Right renal cortex interstitium (tissue), 3 donors: ENCODE results near the gene MACROD2. TPM values are rescaled to one million over a fixed set of nuclear protein-coding genes. Genes with fewer than 3 reads are reported as not detected.

Source experiments
- DNase-seq, 3 donors: peaks; one replicate each; pipeline ENCODE4 v3.0.0-alpha.2; 2013; ENCODE audit warnings: low read depth in 3 of 3, low spot score in 2 of 3
- polyA plus RNA-seq, 3 donors: library from polyadenylated mRNA; unstranded; fragments of 120-200 nt; gene quantifications; one replicate each; pipeline ENCODE4 v1.2.1, GENCODE V29; 2013; ENCODE audit not compliant: insufficient read length in 3 of 3

Gene MACROD2
- polyA plus RNA-seq, 3 donors, result 14.4 to 15.6 (median 14.5) TPM

DNA sequence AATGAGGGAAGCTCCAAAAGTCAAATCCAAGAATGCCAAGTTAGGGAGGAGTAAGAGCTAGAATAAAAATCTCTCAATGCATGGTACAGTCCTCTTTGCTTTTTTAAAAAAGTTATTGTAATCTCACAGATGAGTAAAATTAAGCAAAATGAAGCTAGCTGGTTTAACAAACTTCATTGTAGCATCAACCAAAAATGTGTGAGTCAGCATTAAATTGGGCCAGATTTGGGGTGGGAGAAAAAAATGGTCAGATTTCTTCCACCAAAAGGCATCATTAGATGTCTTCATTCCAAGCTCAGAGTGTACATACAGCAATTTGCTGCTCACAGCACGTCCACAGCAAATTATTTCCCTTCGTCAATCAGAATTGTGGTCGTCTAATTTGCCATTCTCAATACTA, 783.6 kb downstream of the MACROD2 start:
- DNase-seq, result no peak

GRCh38 chr20:14780508-14780907, 785.2 kb downstream of the MACROD2 start:
- DNase-seq, result no peak

DNA sequence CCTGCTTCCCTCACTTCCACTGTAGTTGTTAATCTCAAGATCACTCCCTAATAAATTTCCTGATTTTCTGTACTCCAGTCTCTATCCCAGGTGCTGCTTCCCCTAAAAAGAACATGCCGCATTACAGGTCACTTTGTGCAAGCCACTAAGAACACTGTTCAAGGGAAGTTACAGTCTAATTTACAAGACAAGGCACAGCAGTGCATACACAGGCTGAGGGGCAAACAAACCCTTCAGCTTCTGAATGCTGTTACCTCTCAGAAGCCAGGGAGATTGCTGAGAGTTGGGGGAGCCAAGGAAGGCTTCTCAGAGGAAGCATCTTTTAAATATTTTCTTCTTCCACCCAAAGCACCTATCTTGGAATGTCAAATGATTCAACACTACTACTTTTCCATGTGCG, 787.4 kb downstream of the MACROD2 start:
- no peak for DNase-seq

DNA sequence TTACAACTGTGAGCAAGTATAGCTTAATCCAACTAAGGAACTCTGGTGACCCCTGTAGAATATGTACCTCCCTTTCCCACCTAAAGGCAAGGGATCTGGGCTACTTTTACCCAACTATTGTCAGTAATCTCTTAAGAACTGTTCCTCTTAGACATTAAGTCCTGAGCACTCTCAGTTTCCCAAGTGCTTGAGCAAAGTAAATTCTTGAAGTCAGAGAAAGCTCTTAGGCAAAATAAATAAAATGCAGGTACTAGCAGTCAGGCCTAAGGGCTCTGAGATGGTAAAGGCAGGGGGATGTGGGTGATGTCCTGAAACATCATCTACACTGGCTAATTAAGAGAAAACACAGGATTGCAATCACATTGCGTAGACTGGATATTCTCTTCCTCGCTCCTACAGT, 788.5 kb downstream of the MACROD2 start:
- no peak for DNase-seq

DNA sequence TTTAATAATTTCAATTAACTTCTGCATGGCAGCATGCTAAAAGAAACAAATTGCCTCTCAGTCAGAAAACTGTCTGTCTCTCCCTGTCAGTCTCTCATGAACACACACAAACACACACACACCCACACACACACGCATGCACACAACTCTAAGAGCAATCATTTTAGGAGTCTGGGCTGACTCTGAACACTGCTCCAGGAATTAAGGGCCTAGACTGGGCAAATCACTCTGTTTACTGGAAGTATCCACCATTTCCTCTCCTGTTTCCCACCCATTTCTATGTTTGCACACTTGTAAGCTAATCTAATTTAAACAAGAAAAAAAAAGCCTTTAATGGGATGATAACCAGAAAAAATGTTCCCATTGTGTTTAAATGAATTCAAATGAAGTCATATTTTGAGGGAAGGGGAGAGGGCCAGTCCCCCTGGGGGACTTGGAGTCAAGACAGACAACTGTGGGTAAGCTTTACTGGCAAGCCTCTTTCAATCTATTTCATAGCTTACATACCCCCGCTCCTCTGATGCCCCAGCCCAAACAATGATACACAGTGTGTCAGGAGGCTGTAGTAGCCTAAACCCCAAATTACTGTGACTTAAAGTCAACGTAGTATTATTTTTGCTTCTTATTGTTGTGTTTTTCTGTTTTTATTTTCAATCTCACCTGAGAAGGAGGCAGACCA, 789.9 kb downstream of the MACROD2 start:
- no peak for DNase-seq

- no peak for DNase-seq
Observed at GRCh38 chr20:14790190-14790589, 794.9 kb downstream of the MACROD2 start.

GRCh38 chr20:14790771-14791620, 795.7 kb downstream of the MACROD2 start:
- DNase-seq, result no peak

DNA sequence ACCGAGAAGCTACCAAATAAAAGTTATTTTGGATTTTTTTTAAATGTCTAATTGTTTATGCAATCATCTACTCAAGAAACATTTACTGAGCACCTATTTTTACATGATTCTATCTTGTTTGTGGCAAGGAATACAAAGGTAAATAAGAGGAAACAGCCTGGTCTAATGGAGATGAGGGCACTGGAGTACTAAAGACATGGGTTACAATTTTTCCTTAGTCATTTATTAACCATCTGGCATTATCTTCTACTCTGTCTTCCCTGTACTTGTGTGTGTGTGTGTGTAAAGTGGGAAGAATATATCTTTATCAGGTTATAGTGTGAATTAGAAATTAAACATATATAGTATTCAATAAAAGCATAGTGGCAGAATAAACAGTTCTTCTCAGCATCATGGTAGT, 797.6 kb downstream of the MACROD2 start:
- no peak for DNase-seq

GRCh38 chr20:14799545-14800216, 804.4 kb downstream of the MACROD2 start:
- DNase-seq, result no peak

DNA sequence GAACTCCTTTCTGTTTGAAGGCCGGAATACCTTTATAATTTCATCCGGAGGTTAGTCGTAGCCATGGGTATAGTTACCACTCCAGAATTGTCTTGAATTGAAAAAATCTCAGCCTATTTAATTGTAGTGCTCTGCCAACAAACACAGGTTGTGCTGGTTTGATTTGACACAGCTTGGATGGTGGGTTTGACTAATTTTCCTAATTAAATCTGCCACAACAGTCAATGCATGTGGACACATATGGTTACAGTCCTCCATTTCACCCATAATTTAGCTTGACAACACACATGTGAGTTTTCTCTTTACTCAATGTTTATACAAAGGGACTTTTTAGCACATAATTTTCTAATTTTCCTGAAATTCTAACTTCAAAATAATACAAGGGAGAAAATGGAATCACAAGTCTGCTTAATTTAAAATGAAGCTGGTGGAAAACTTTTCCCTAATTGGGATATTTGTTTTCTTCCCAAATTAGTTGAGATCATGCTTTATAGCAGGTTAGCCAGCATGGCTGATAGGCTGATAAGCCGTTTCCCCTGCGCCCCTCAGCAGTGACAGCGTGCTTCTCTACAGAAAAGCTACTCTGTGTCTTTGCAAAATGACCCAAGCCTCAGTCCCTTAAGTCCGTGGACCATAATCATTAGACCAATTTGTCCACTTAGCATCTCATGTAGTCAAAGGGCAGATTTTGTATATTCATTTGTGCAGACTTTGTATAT, 805.5 kb downstream of the MACROD2 start:
- DNase-seq, result no peak

DNA sequence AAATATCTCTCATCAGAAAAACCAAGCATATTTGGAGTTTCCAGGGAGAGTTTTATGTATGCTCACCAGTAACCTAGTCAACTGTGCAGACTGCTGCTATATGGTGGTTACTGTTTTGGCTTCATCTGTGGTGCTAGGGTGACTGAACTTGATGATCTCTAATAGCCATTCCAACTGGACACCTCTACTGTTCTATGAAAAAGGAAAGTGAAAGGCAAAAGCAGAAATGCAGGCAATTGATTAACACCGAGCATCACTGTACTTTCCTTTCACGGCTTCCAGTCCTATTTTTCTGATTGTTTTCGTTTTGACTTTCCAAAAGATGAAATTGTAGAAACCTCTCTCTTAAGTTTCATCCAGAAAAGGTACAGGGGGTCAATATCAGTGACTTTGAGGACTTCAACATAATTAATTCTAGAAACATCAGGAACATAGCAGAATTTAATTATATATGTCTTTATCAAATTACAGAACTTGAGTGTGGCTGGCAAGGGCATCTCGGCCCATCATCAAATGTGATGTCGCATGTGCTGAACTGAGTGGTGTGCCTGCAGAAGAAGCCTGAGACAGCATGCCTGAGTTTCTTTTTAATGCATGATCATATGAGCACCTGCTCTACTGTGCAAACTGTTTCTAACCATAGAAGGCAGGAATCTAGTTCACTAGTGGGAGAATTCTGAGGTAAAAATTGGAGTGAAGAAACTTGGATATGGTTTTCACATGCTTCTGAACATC, 806.4 kb downstream of the MACROD2 start:
- DNase-seq, result no peak

GRCh38 chr20:14807224-14807623, 811.9 kb downstream of the MACROD2 start:
- no peak for DNase-seq

GRCh38 chr20:14815340-14815739, 820.0 kb downstream of the MACROD2 start:
- DNase-seq, result no peak

- DNase-seq, result no peak
Observed at GRCh38 chr20:14816471-14816870, 821.2 kb downstream of the MACROD2 start.

- DNase-seq, result no peak
Observed at GRCh38 chr20:14817101-14817500, 821.8 kb downstream of the MACROD2 start.

DNA sequence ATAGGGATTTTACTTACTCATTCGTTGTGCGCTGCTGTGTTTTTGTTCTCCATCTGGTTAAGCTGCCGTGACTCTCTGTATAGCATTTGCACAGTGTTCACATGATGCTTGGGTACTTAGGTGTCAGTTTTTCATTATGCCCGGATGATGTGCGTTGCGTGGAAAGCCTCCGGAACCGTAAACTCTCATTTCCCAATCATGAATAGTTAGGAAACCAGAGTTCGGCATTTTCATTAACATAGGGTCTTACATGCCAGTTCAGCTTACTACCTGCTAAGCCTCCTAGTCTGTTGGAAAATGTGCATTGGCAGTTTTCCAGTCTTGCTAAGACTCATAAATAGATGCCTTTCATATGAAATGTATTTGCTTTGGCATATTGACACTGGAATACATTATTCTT, 825.5 kb downstream of the MACROD2 start:
- no peak for DNase-seq

DNA sequence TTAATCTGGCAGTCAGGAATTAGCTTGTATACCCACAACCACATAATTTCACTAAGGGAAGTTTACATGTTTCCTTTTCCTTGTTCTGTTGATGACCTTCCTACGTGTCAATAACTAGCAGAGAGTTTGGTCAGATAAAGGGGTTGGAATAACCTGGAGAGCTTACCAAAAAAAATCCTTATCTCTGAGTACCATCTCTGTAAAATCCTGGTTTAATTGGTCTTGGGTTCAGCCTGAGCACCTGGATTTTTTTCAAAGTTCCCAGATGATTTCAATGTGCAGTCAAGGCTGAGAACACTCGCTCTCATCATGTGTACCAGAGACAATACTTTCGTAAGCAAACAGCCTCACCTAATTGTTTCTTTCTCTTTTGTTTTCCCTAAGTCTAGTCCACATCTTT, 825.9 kb downstream of the MACROD2 start:
- no peak for DNase-seq

DNA sequence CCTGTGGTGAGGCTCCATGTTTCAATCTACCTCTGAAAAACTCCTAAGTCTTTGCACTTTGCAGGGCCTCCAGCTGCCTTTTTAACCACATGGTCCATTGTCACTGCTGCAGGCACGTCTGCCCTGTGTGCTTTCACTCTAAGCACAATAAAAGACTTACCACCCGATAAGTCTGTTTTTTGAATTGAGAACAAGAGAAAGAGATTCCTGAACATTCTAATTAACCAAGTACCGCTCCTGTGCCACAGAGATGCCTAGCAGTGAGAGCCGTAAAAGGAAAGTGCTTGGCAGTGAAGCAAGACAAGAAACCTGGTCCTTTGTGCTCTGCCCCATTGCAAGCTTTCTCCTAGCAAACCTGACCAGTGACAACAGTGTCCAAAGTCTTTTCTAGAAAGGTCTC, 829.7 kb downstream of the MACROD2 start:
- no peak for DNase-seq

DNA sequence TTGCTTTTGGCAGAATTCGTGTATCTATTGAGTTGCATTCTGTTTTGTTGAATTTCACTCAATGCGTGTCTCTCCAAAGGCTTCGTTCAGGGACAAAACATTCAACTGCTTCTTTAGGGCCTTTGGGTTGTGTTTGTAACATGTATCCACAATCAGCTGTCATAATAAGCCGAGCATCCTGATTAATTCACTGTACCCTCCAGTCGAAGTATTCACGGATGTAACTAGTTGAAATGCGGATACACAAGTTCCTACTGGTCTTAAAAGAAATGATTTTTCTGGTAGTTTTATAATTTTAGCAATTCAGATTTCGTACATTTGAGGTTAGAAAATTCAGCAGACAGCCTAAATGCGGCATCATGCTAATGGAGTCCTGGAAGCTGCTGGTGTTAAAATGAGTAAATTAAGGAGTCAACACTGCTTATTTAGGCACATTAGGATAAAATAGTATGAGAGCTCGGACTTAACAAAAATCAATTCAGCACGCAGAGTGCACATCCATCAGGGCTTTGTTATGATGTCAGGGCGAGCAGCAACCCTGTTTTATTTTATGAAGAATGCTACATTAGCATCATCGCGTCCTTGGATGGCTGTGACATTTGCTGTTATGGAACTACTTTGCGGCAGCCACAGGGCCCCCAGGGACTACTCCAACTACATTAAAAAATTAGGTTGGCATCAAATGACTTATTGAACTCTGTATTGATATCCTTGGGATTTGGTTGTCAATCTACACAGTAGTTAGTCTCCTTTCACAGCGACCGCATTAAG, 831.4 kb downstream of the MACROD2 start:
- no peak for DNase-seq

DNA sequence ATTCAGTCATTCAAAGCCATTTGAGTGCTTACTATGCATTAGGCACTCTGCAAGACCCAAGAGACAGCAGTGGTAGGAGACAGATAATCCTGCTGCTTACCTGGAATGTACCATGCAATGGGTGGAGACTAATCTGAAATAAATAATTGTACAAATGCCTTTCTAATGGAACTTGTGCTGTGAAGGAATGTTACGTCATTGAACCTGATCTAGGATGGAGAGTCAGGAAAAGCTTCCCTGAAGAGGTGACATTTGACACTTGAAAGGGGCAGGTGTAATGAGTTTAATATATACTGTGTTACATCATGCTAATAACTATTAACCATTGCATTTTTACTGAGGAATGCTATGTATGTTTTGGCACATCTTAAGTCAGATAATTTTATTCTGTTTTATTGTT, 833.1 kb downstream of the MACROD2 start:
- DNase-seq, result no peak
